HepG2 (cell line): ENCODE measurements around the gene RAP1GAP2. TPM values are rescaled to one million over a fixed set of nuclear protein-coding genes. Genes with fewer than 3 reads are reported as not detected.

Experiments used
- ARID2 ChIP-seq: sonication (generic); formaldehyde crosslinking; IDR thresholded peaks from 2 replicates; pipeline ENCODE4 v1.8.1; 2022; ENCODE audit warnings: mild to moderate bottlenecking, missing genetic modification reagents, borderline replicate concordance
- BHLHE40 ChIP-seq: IDR thresholded peaks from 2 replicates; pipeline ENCODE4 v1.6.1; 2011; ENCODE audit warnings: low read length, improper control_type of control experiment
- CHD2 ChIP-seq: IDR thresholded peaks from 2 replicates; pipeline ENCODE4 v1.6.1; 2011; ENCODE audit warnings: low read depth, low read length, improper control_type of control experiment
- GABPB1 ChIP-seq: IDR thresholded peaks from 2 replicates; pipeline ENCODE4 v1.6.1; 2016; ENCODE audit warnings: mild to moderate bottlenecking, missing genetic modification reagents, moderate library complexity, missing compliant biosample characterization
- HOXD1 ChIP-seq: sonication (generic); formaldehyde crosslinking; IDR thresholded peaks from 2 replicates; pipeline ENCODE4 v1.5.0; 2020; ENCODE audit warnings: missing genetic modification reagents
- MNT ChIP-seq: fragments of 450-650 bp; IDR thresholded peaks from 2 replicates; pipeline ENCODE4 v1.6.1; 2016
- MYC ChIP-seq: sonication (generic); formaldehyde crosslinking; IDR thresholded peaks from 2 replicates; pipeline ENCODE4 v1.9.0; 2021; ENCODE audit warnings: missing genetic modification reagents, borderline replicate concordance
- PHF8 ChIP-seq: sonication (generic); formaldehyde crosslinking; IDR thresholded peaks from 2 replicates; pipeline ENCODE4 v1.5.0; 2020; ENCODE audit warnings: missing genetic modification reagents
- RFXAP ChIP-seq: sonication (generic); formaldehyde crosslinking; IDR thresholded peaks from 2 replicates; pipeline ENCODE4 v1.4.0; 2020; ENCODE audit warnings: missing genetic modification reagents, borderline replicate concordance
- TBL1XR1 ChIP-seq: fragments of 150-350 bp; IDR thresholded peaks from 2 replicates; pipeline ENCODE4 v1.6.1; 2014; ENCODE audit warnings: borderline replicate concordance, low read length; ENCODE audit not compliant: partially characterized antibody
- TP53 ChIP-seq: sonication (generic); formaldehyde crosslinking; conservative IDR thresholded peaks from 2 replicates; pipeline ENCODE4 v1.4.0; 2020; ENCODE audit warnings: missing genetic modification reagents
- XBP1 ChIP-seq: sonication (generic); formaldehyde crosslinking; IDR thresholded peaks from 2 replicates; pipeline ENCODE4 v1.5.0; 2020; ENCODE audit warnings: missing genetic modification reagents
- ZBTB43 ChIP-seq: sonication (generic); formaldehyde crosslinking; conservative IDR thresholded peaks from 2 replicates; pipeline ENCODE4 v1.4.0; 2020; ENCODE audit warnings: missing genetic modification reagents
- ZNF274 ChIP-seq: sonication (generic); formaldehyde crosslinking; IDR thresholded peaks from 2 replicates; pipeline ENCODE4 v1.5.1; 2020; ENCODE audit warnings: mild to moderate bottlenecking, missing genetic modification reagents
- ZNF317 ChIP-seq: sonication (generic); formaldehyde crosslinking; IDR thresholded peaks from 2 replicates; pipeline ENCODE4 v1.5.0; 2020; ENCODE audit warnings: mild to moderate bottlenecking, missing genetic modification reagents
- ZNF512 ChIP-seq: sonication (generic); formaldehyde crosslinking; IDR thresholded peaks from 2 replicates; pipeline ENCODE4 v1.4.0; 2020; ENCODE audit warnings: mild to moderate bottlenecking, missing genetic modification reagents
- ZNF687 ChIP-seq: sonication (generic); formaldehyde crosslinking; IDR thresholded peaks from 2 replicates; pipeline ENCODE4 v1.5.1; 2020; ENCODE audit warnings: mild to moderate bottlenecking, missing genetic modification reagents, moderate library complexity
- ZNF770 ChIP-seq: sonication (generic); formaldehyde crosslinking; IDR thresholded peaks from 2 replicates; pipeline ENCODE4 v1.5.0; 2020; ENCODE audit warnings: mild to moderate bottlenecking, missing genetic modification reagents
- ZNF883 ChIP-seq: sonication (generic); formaldehyde crosslinking; IDR thresholded peaks from 2 replicates; pipeline ENCODE4 v1.5.1; 2020; ENCODE audit warnings: mild to moderate bottlenecking, missing genetic modification reagents; ENCODE audit errors: not compliant biosample characterization
- polyA plus RNA-seq, 8 experiments: library from polyadenylated mRNA; depleted of rRNA in 3 of 8; stranded (reverse) in 7 of 8; unstranded in 1 of 8; fragments of >200 nt; fragmentation: Illumina TruSeq in 4 of 8; extraction: Trizol in 4 of 8; gene quantifications; 2 replicates each; pipeline versions ENCODE4 v1.2.1 to v1.2.3, GENCODE V29; 2011 to 2016; ENCODE audit warnings: low read depth in 4 of 8, missing spikeins in 1 of 8, mixed read lengths in 1 of 8; ENCODE audit not compliant: insufficient read depth in 1 of 8
- total RNA-seq, 5 experiments: library from RNA; depleted of rRNA; stranded (reverse); fragments of >200 nt; fragmentation: Illumina TruSeq; extraction: Trizol; gene quantifications; 2 replicates each; pipeline ENCODE4 v1.2.3, GENCODE V29; 2016; ENCODE audit warnings: low read depth in 1 of 5

RAP1GAP2 gene
- total and polyA plus RNA-seq, 2 of the 13 experiments (the other 11 are each of a cell fraction or from before 2014, with no cell fraction given), result 10.9 to 12.0 TPM

GRCh38 chr17:2975469-2975958 lies 179.3 kb downstream of the RAP1GAP2 start (continued):
- TF ChIP-seq ZNF770 (CRISPR knock-in tag), result peak; percentile 44; the same call in 1 of the 2 replicates
- TF ChIP-seq GABPB1 (CRISPR knock-in tag), result peak; percentile 87
- no peak for TF ChIP-seq HOXD1 (CRISPR knock-in tag)
- peak; percentile 68; the same call in 1 of the 2 replicates for TF ChIP-seq XBP1 (CRISPR knock-in tag)
- peak; percentile 91 for TF ChIP-seq ZNF687 (CRISPR knock-in tag)
- TF ChIP-seq TBL1XR1, result no peak
- TF ChIP-seq MNT, result peak; percentile 61
- peak; percentile 96 for TF ChIP-seq MYC (CRISPR knock-in tag)
- TF ChIP-seq PHF8 (CRISPR knock-in tag), result peak; percentile 81
- peak; percentile 50; the same call in 1 of the 2 replicates for TF ChIP-seq ARID2 (CRISPR knock-in tag)
- TF ChIP-seq TP53 (CRISPR knock-in tag), result peak; percentile 55; the same call in 1 of the 2 replicates
- TF ChIP-seq ZNF512 (CRISPR knock-in tag), result no peak
- TF ChIP-seq ZNF317 (CRISPR knock-in tag), result no peak; the same call in 1 of the 2 replicates
- TF ChIP-seq ZNF274 (CRISPR knock-in tag), result peak; percentile 83
- TF ChIP-seq ZNF883 (CRISPR knock-in tag), result peak; percentile 63
- peak; percentile 93 for TF ChIP-seq BHLHE40
- TF ChIP-seq ZBTB43 (CRISPR knock-in tag), result peak; percentile 78; the same call in 1 of the 2 replicates
- no peak for TF ChIP-seq CHD2
- TF ChIP-seq RFXAP (CRISPR knock-in tag), result 0 out of 2 replicates have a peak, but pooled peaks have one; percentile 58
